K562 (cell line): ENCODE results near the gene SLX9. TPM values are rescaled to one million over a fixed set of nuclear protein-coding genes. Genes with fewer than 3 reads are reported as not detected.

Source experiments
- ARNT ChIP-seq, 2 experiments: fragments of 450-650 bp; IDR thresholded peaks; 2 replicates each; pipeline ENCODE4 v1.6.1; 2016; ENCODE audit warnings: mild to moderate bottlenecking in 1 of 2
- ESRRB ChIP-seq: fragments of 250-450 bp; sonication (Bioruptor Pico); IDR thresholded peaks from 2 replicates; pipeline ENCODE4 v1.5.0; 2020; ENCODE audit warnings: mild to moderate bottlenecking, moderate library complexity, borderline replicate concordance
- FOXK1 ChIP-seq: sonication (generic); formaldehyde crosslinking; IDR thresholded peaks from 2 replicates; pipeline ENCODE4 v1.8.0; 2022; ENCODE audit warnings: missing genetic modification reagents, mild to moderate bottlenecking, borderline replicate concordance
- GATAD2B ChIP-seq: fragments of 450-650 bp; IDR thresholded peaks from 2 replicates; pipeline ENCODE4 v1.6.1; 2017; ENCODE audit warnings: mild to moderate bottlenecking, borderline replicate concordance
- HNRNPL ChIP-seq: fragments of 200-400 bp; formaldehyde crosslinking; IDR thresholded peaks from 2 replicates; pipeline ENCODE4 v1.6.1; 2017; ENCODE audit warnings: low read depth, mild to moderate bottlenecking, low read length
- KDM2B ChIP-seq: fragments of 250-450 bp; sonication (Bioruptor Pico); IDR thresholded peaks from 2 replicates; pipeline ENCODE4 v1.8.0; 2021; ENCODE audit warnings: mild to moderate bottlenecking, moderate library complexity
- MAZ ChIP-seq, 2 experiments: fragments of 450-650 bp in 1 of 2; sonication (generic) in 1 of 2; formaldehyde crosslinking; IDR thresholded peaks in 1 of 2; conservative IDR thresholded peaks in 1 of 2; 2 replicates each; pipeline versions ENCODE4 v1.4.0 to v1.5.0; 2020; ENCODE audit warnings: mild to moderate bottlenecking in 1 of 2, missing genetic modification reagents in 1 of 2
- NBN ChIP-seq: fragments of 450-650 bp; IDR thresholded peaks from 2 replicates; pipeline ENCODE4 v1.6.1; 2016; ENCODE audit warnings: low read depth, mild to moderate bottlenecking
- NR1H2 ChIP-seq: sonication (generic); formaldehyde crosslinking; IDR thresholded peaks from 2 replicates; pipeline ENCODE4 v1.4.0; 2020; ENCODE audit warnings: mild to moderate bottlenecking, missing genetic modification reagents
- POLR2G ChIP-seq: fragments of 200-400 bp; formaldehyde crosslinking; IDR thresholded peaks from 2 replicates; pipeline ENCODE4 v1.6.1; 2017; ENCODE audit warnings: low read depth, mild to moderate bottlenecking, antibody characterized with exemption, low read length, moderate library complexity
- RB1 ChIP-seq: fragments of 450-650 bp; IDR thresholded peaks from 2 replicates; pipeline ENCODE4 v1.6.1; 2017; ENCODE audit warnings: low read depth, mild to moderate bottlenecking
- SOX6 ChIP-seq: fragments of 450-650 bp; IDR thresholded peaks from 2 replicates; pipeline ENCODE4 v1.6.1; 2014; ENCODE audit warnings: mild to moderate bottlenecking
- ZFX ChIP-seq: sonication (generic); formaldehyde crosslinking; IDR thresholded peaks from 2 replicates; pipeline ENCODE4 v1.8.0; 2022; ENCODE audit warnings: mild to moderate bottlenecking, missing genetic modification reagents, moderate library complexity
- ZNF12 ChIP-seq: sonication (generic); formaldehyde crosslinking; IDR thresholded peaks from 2 replicates; pipeline ENCODE4 v1.4.0; 2020; ENCODE audit warnings: mild to moderate bottlenecking, missing genetic modification reagents
- ZNF143 ChIP-seq: sonication (generic); formaldehyde crosslinking; IDR thresholded peaks from 2 replicates; pipeline ENCODE4 v1.9.0; 2022; ENCODE audit warnings: mild to moderate bottlenecking, missing genetic modification reagents
- ZNF217 ChIP-seq: sonication (generic); formaldehyde crosslinking; IDR thresholded peaks from 2 replicates; pipeline ENCODE4 v1.8.0; 2022; ENCODE audit warnings: mild to moderate bottlenecking, missing genetic modification reagents
- ZNF445 ChIP-seq: fragments of 250-450 bp; sonication (Bioruptor Pico); IDR thresholded peaks from 2 replicates; pipeline ENCODE4 v1.4.0; 2020; ENCODE audit warnings: low read depth, mild to moderate bottlenecking, moderate library complexity
- ZNF778 ChIP-seq: fragments of 450-650 bp; formaldehyde crosslinking; IDR thresholded peaks from 2 replicates; pipeline ENCODE4 v1.4.0; 2020; ENCODE audit warnings: mild to moderate bottlenecking, moderate library complexity
- polyA plus RNA-seq, 8 experiments: library from polyadenylated mRNA; depleted of rRNA in 4 of 8; stranded (reverse) in 5 of 8; unstranded in 3 of 8; fragments of >200 nt; fragmentation: Nextera tagmentation in 2 of 8; fragmentation: Illumina TruSeq in 1 of 8; extraction: Ambion mirVana in 2 of 8; extraction: Trizol in 1 of 8; gene quantifications; 2 replicates each; pipeline versions ENCODE4 v1.2.1 to v1.2.3, GENCODE V29; 2011 to 2014; ENCODE audit warnings: inconsistent platforms in 1 of 8, missing spikeins in 1 of 8
- total RNA-seq, 7 experiments: library from RNA; depleted of rRNA in 6 of 7; stranded (reverse); fragments of >200 nt in 6 of 7; fragmentation: Illumina TruSeq in 2 of 7; extraction: Trizol in 2 of 7; gene quantifications; 2 replicates each; pipeline versions ENCODE4 v1.2.1 to v1.2.3, GENCODE V29; 2011 to 2021; ENCODE audit warnings: low replicate concordance in 1 of 7
- TF ChIP-seq, protein P1 (sequence below): sonication (generic); formaldehyde crosslinking; IDR thresholded peaks from 2 replicates; pipeline ENCODE4 v1.8.0; 2022; ENCODE audit warnings: mild to moderate bottlenecking, missing genetic modification reagents
- TF ChIP-seq, protein P2 (sequence below), 2 experiments: fragments of 150-350 bp in 1 of 2; IDR thresholded peaks; 2 replicates each; pipeline ENCODE4 v1.6.1; 2012 to 2016; ENCODE audit warnings: low read depth in 2 of 2, low read length in 2 of 2, mild to moderate bottlenecking in 1 of 2, moderate library complexity in 1 of 2
- TF ChIP-seq, protein P3 (sequence below): sonication (generic); formaldehyde crosslinking; IDR thresholded peaks from 2 replicates; pipeline ENCODE4 v1.8.1; 2023; ENCODE audit warnings: mild to moderate bottlenecking, missing genetic modification reagents

The SLX9 gene
- total and polyA plus RNA-seq, 9 of the 15 experiments (the other 6 are each of a cell fraction or from before 2014, with no cell fraction given): 1.2 to 75.5 (median 16.5) TPM

DNA sequence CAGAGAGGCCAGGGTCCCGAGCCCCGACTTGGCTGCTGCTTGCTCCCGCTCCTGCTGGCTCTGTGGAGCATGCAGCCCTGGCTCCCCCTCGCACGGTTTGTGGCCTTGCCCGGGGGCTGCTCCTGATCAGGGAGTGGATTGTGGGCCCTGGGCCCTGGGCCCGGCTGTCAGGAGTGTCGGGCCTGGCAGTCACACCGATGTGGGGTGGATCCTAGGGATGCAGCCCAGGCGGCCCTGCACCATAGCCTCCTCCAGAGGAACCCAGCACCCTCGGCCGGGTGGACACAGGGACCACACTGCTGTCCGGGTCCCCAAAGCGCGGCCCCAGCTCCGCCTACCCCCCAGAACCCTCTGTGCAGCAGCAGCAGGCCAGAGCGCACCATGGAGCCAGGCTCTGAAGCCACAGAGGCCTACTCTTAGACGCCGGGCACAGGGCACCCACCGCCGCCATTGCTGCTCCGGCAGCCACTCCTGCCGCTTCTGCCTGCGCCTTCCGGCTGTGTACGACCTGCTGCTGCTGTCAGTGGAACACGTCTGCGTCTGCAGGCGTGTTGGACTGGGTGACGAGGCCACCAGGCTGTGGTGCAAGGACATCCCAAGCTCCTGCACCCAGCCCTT, 9.4 kb downstream of the SLX9 start (continued):
- TF ChIP-seq, protein P1, sequence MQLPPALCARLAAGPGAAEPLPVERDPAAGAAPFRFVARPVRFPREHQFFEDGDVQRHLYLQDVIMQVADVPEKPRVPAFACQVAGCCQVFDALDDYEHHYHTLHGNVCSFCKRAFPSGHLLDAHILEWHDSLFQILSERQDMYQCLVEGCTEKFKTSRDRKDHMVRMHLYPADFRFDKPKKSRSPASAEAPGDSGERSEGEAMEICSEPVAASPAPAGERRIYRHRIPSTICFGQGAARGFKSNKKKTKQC: peak; percentile 30; the same call in 1 of the 2 replicates
- no peak for TF ChIP-seq ZNF778 (CRISPR knock-in tag)
- TF ChIP-seq RB1: no peak
- no peak for TF ChIP-seq ZNF12 (CRISPR knock-in tag)
- TF ChIP-seq ARNT (IDR thresholded peaks at IDR 0.05): no peak
- TF ChIP-seq KDM2B (CRISPR knock-in tag): no peak
- no peak for TF ChIP-seq SOX6
- no peak for TF ChIP-seq NR1H2 (CRISPR knock-in tag)
- TF ChIP-seq, protein P2, sequence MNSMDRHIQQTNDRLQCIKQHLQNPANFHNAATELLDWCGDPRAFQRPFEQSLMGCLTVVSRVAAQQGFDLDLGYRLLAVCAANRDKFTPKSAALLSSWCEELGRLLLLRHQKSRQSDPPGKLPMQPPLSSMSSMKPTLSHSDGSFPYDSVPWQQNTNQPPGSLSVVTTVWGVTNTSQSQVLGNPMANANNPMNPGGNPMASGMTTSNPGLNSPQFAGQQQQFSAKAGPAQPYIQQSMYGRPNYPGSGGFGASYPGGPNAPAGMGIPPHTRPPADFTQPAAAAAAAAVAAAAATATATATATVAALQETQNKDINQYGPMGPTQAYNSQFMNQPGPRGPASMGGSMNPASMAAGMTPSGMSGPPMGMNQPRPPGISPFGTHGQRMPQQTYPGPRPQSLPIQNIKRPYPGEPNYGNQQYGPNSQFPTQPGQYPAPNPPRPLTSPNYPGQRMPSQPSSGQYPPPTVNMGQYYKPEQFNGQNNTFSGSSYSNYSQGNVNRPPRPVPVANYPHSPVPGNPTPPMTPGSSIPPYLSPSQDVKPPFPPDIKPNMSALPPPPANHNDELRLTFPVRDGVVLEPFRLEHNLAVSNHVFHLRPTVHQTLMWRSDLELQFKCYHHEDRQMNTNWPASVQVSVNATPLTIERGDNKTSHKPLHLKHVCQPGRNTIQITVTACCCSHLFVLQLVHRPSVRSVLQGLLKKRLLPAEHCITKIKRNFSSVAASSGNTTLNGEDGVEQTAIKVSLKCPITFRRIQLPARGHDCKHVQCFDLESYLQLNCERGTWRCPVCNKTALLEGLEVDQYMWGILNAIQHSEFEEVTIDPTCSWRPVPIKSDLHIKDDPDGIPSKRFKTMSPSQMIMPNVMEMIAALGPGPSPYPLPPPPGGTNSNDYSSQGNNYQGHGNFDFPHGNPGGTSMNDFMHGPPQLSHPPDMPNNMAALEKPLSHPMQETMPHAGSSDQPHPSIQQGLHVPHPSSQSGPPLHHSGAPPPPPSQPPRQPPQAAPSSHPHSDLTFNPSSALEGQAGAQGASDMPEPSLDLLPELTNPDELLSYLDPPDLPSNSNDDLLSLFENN (IDR thresholded peaks at IDR 0.05; ENCODE audit: low read depth in 2 of 2, low read length in 2 of 2): no peak
- no peak for TF ChIP-seq FOXK1
- TF ChIP-seq ZNF217 (CRISPR knock-in tag): no peak
- peak; percentile 47 for TF ChIP-seq POLR2G
- no peak for TF ChIP-seq MAZ (CRISPR knock-in tag; conservative IDR thresholded peaks at IDR 0.05 in 1 of 2, IDR thresholded peaks at IDR 0.05 in 1 of 2)
- TF ChIP-seq HNRNPL: no peak
- no peak for TF ChIP-seq GATAD2B
- TF ChIP-seq, protein P3, sequence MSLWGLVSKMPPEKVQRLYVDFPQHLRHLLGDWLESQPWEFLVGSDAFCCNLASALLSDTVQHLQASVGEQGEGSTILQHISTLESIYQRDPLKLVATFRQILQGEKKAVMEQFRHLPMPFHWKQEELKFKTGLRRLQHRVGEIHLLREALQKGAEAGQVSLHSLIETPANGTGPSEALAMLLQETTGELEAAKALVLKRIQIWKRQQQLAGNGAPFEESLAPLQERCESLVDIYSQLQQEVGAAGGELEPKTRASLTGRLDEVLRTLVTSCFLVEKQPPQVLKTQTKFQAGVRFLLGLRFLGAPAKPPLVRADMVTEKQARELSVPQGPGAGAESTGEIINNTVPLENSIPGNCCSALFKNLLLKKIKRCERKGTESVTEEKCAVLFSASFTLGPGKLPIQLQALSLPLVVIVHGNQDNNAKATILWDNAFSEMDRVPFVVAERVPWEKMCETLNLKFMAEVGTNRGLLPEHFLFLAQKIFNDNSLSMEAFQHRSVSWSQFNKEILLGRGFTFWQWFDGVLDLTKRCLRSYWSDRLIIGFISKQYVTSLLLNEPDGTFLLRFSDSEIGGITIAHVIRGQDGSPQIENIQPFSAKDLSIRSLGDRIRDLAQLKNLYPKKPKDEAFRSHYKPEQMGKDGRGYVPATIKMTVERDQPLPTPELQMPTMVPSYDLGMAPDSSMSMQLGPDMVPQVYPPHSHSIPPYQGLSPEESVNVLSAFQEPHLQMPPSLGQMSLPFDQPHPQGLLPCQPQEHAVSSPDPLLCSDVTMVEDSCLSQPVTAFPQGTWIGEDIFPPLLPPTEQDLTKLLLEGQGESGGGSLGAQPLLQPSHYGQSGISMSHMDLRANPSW (CRISPR knock-in tag): no peak
- no peak for TF ChIP-seq ZNF445
- no peak for TF ChIP-seq NBN
- 0 out of 2 replicates have a peak, but pooled peaks have one; percentile 41 for TF ChIP-seq ZNF143 (CRISPR knock-in tag)
- no peak for TF ChIP-seq ESRRB
- TF ChIP-seq ZFX (CRISPR knock-in tag): 0 out of 2 replicates have a peak, but pooled peaks have one; percentile 20
